Hepatocyte (in vitro differentiated cells): ENCODE data around the gene GPR183.

Experiments
- EZH2 ChIP-seq: fragments of 200-600 bp; sonication (generic); IDR thresholded peaks from 2 replicates; pipeline ENCODE4 v1.6.1; 2016; ENCODE audit warnings: antibody characterized with exemption, mild to moderate bottlenecking, borderline replicate concordance
- TF ChIP-seq, protein P1 (sequence below): fragments of 200-600 bp; sonication (generic); IDR thresholded peaks from 2 replicates; pipeline ENCODE4 v1.5.1; 2016; ENCODE audit warnings: antibody characterized with exemption, mild to moderate bottlenecking; ENCODE audit not compliant: poor library complexity

DNA sequence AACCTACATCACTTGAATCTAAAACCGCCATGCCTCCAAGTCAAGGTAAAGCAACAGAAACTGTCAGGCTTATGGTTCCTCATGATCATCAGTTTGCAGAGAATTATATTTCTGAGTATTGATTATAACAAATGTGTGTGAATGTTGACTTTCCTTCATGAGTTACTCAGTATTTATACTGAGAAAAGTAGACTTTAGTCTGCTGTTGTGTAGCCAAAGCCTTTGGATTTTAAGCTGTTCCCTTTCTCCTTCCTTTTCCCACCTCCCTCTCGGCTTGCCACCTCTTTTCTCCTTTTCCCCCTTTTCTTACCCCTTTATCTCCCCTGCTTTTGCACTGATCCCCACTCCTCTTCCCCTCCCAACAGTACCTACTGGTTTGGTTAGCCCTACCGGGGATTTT, 28.4 kb downstream of the GPR183 start:
- TF ChIP-seq, protein P1, sequence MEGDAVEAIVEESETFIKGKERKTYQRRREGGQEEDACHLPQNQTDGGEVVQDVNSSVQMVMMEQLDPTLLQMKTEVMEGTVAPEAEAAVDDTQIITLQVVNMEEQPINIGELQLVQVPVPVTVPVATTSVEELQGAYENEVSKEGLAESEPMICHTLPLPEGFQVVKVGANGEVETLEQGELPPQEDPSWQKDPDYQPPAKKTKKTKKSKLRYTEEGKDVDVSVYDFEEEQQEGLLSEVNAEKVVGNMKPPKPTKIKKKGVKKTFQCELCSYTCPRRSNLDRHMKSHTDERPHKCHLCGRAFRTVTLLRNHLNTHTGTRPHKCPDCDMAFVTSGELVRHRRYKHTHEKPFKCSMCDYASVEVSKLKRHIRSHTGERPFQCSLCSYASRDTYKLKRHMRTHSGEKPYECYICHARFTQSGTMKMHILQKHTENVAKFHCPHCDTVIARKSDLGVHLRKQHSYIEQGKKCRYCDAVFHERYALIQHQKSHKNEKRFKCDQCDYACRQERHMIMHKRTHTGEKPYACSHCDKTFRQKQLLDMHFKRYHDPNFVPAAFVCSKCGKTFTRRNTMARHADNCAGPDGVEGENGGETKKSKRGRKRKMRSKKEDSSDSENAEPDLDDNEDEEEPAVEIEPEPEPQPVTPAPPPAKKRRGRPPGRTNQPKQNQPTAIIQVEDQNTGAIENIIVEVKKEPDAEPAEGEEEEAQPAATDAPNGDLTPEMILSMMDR = no peak
- TF ChIP-seq EZH2 = no peak
